ENCODE results near the gene ABHD17C. TPM values are rescaled to one million over a fixed set of nuclear protein-coding genes. Genes with fewer than 3 reads are reported as not detected.

ABHD17C gene
- total and polyA plus RNA-seq, 3 donors from 2014 or later: 8.0 to 16.3 (median 10.0) TPM

- DNase-seq: no peak
- no peak overlapping the region for H3K4me3 ChIP-seq
- H3K27ac ChIP-seq: no peak overlapping the region
- no peaks in the 10 kb centered on the region for H3K36me3 ChIP-seq (ENCODE audit: low read depth, missing control alignments)
- no peaks in the 10 kb centered on the region for H3K27me3 ChIP-seq
- 37 to 52% methylated on average over 1 of the region's 1 CpG for WGBS, 2 donors
- TF ChIP-seq, protein P1, sequence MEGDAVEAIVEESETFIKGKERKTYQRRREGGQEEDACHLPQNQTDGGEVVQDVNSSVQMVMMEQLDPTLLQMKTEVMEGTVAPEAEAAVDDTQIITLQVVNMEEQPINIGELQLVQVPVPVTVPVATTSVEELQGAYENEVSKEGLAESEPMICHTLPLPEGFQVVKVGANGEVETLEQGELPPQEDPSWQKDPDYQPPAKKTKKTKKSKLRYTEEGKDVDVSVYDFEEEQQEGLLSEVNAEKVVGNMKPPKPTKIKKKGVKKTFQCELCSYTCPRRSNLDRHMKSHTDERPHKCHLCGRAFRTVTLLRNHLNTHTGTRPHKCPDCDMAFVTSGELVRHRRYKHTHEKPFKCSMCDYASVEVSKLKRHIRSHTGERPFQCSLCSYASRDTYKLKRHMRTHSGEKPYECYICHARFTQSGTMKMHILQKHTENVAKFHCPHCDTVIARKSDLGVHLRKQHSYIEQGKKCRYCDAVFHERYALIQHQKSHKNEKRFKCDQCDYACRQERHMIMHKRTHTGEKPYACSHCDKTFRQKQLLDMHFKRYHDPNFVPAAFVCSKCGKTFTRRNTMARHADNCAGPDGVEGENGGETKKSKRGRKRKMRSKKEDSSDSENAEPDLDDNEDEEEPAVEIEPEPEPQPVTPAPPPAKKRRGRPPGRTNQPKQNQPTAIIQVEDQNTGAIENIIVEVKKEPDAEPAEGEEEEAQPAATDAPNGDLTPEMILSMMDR (IDR thresholded peaks at IDR 0.05): no peak
- TF ChIP-seq POLR2A (IDR thresholded peaks at IDR 0.05): no peak
- H3K4me1 ChIP-seq: no peaks in the 10 kb centered on the region
- intact Hi-C loops (cut with DNase I; ENCODE audit: low total_unique reads): no loop called here
- H3K9me3 ChIP-seq: no peaks in the 10 kb centered on the region
Observed at GRCh38 chr15:80744826-80745225, 49.7 kb downstream of the ABHD17C start.

DNA sequence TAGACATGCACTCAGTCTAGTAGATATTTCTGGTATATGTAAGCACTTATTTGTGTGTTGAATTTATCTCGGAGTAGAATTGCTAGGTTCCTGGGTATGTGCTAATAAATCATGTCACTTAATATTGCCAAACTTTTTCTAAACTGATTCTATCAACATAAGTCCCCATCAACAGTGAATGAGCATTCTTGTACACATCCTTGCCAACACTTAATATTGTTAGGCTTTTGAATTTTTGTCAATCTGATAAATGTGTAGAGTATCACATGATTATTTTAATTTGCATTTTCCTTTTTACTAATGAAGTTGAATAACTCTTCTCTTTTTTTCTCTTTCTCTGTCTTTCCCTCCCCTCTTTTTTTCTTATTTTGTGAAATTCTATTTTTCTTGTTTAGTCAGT lies 50.8 kb downstream of the ABHD17C start:
- Histone ChIP-seq H3K27ac (no peak overlapping the region), H3K36me3 (ENCODE audit: low read depth, missing control alignments) (no peaks in the 10 kb centered on the region), H3K27me3 (no peaks in the 10 kb centered on the region), H3K4me1 (no peaks in the 10 kb centered on the region), H3K9me3 (no peaks in the 10 kb centered on the region), H3K4me3 (no peak overlapping the region)
- intact Hi-C loops (cut with DNase I; ENCODE audit: low total_unique reads): no loop called here
- no peak for DNase-seq
- no peak for TF ChIP-seq POLR2A (IDR thresholded peaks at IDR 0.05)
- TF ChIP-seq, protein P1 (IDR thresholded peaks at IDR 0.05): no peak
- WGBS, 2 donors: 86 to 92% methylated on average over 1 of the region's 1 CpG

GRCh38 chr15:80747317-80748053 lies 52.4 kb downstream of the ABHD17C start:
- Histone ChIP-seq H3K4me1 (no peaks in the 10 kb centered on the region), H3K27me3 (no peaks in the 10 kb centered on the region), H3K27ac (no peak overlapping the region), H3K9me3 (no peaks in the 10 kb centered on the region), H3K4me3 (no peak overlapping the region), H3K36me3 (ENCODE audit: low read depth, missing control alignments) (no peaks in the 10 kb centered on the region)
- TF ChIP-seq POLR2A (IDR thresholded peaks at IDR 0.05): no peak
- TF ChIP-seq, protein P1 (IDR thresholded peaks at IDR 0.05): no peak
- 70 to 77% methylated on average over 16 of the region's 16 CpGs for WGBS, 2 donors
- no peak for DNase-seq
- intact Hi-C loops (cut with DNase I; ENCODE audit: low total_unique reads): no loop called here

DNA sequence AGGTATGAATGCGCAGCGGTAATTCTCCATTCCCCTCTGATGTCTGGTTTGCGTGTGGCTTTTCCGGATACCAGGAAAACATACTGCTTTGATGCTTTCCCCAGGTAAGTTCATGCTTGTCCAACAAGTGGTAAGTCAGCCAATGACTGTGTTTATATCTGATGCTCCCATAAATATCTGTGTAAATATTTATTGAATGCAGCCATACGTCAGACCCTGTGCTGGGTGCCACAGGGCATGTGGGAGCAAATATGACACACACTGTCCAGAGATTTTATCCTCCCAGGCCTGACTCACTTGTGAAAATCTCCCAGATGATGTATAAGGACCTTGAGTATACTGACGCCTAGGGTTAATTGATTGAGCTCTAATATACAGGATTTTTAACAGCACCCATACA lies 54.5 kb downstream of the ABHD17C start:
- Histone ChIP-seq H3K36me3 (ENCODE audit: low read depth, missing control alignments) (no peaks in the 10 kb centered on the region), H3K4me1 (no peaks in the 10 kb centered on the region), H3K4me3 (no peak overlapping the region), H3K9me3 (no peaks in the 10 kb centered on the region), H3K27ac (no peak overlapping the region), H3K27me3 (no peaks in the 10 kb centered on the region)
- WGBS, 2 donors: 95 to 98% methylated on average over 6 of the region's 6 CpGs
- intact Hi-C loops (cut with DNase I; ENCODE audit: low total_unique reads): no loop called here
- TF ChIP-seq, protein P1 (IDR thresholded peaks at IDR 0.05): no peak
- TF ChIP-seq POLR2A (IDR thresholded peaks at IDR 0.05): no peak
- DNase-seq: no peak

- no peak for DNase-seq
- H3K27me3 ChIP-seq: no peaks in the 10 kb centered on the region
- H3K4me3 ChIP-seq: no peak overlapping the region
- H3K27ac ChIP-seq: no peak overlapping the region
- no peaks in the 10 kb centered on the region for H3K4me1 ChIP-seq
- no peak for TF ChIP-seq POLR2A (IDR thresholded peaks at IDR 0.05)
- TF ChIP-seq, protein P1 (IDR thresholded peaks at IDR 0.05): no peak
- no peaks in the 10 kb centered on the region for H3K36me3 ChIP-seq (ENCODE audit: low read depth, missing control alignments)
- intact Hi-C loops (cut with DNase I; ENCODE audit: low total_unique reads): no loop called here
- H3K9me3 ChIP-seq: no peaks in the 10 kb centered on the region
- 92 to 95% methylated on average over 4 of the region's 4 CpGs for WGBS, 2 donors
Observed at GRCh38 chr15:80750575-80750974, 55.5 kb downstream of the ABHD17C start.

All from testis (tissue), 3 donors.